Measurements from ENCODE around the gene MEIS3. TPM values are rescaled to one million over a fixed set of nuclear protein-coding genes. Genes with fewer than 3 reads are reported as not detected.
"Not testable (repeated sequence)": the region's sequence is repeated elsewhere in the genome, so short reads cannot be mapped to it uniquely, and the experiment has no call there.

Gene MEIS3
- total RNA-seq, 1 experiment from 2014 or later, result 1.3 TPM

DNA sequence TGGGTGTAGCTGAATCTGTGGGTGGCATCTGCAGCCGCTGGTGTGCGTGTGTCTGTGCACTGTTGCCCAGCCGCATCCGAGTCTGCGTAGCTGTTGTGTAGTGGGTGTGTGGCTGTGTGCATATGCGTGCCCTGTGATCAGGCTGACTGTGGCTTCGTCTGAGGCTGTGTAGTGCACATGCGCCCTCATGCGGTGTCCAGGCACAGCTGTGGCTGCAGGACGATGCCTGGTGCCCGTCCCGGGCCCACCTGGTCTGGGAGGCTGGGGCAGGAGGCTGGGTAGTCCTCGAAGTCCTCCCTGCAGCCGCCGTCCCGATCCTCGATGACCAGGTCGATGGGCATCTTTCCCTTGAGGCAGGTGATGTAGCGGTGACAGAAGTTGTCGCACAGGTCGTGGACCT, 4.9 kb downstream of the MEIS3 start:
- Histone ChIP-seq H3K4me2 (ENCODE audit: low read length) (no peak overlapping the region), H3K9ac (ENCODE audit: low read length) (no peak overlapping the region), H3K36me3 (ENCODE audit: low read depth, low read length) (no peaks in the 10 kb centered on the region), H3K4me1 (ENCODE audit: insufficient read depth, low read length) (no peaks in the 10 kb centered on the region), H3K27me3 (ENCODE audit: low read length) (peaks cover 20% of the 10 kb centered on the region), H3K4me3 (ENCODE audit: low read length) (no peak overlapping the region), H3F3A (ENCODE audit: low read length, unreplicated experiment) (no peaks in the 10 kb centered on the region), H3K79me2 (ENCODE audit: low read length) (no peaks in the 10 kb centered on the region), H3K9me3 (ENCODE audit: low read length) (no peaks in the 10 kb centered on the region), H3K27ac (ENCODE audit: low read length) (no peak overlapping the region), H4K20me1 (ENCODE audit: low read length) (no peaks in the 10 kb centered on the region), H3K9me2 (replicated peaks; ENCODE audit: low read length) (no peaks in the 10 kb centered on the region), H2AFZ (ENCODE audit: low read length) (no peak overlapping the region)
- TF ChIP-seq, protein P1, sequence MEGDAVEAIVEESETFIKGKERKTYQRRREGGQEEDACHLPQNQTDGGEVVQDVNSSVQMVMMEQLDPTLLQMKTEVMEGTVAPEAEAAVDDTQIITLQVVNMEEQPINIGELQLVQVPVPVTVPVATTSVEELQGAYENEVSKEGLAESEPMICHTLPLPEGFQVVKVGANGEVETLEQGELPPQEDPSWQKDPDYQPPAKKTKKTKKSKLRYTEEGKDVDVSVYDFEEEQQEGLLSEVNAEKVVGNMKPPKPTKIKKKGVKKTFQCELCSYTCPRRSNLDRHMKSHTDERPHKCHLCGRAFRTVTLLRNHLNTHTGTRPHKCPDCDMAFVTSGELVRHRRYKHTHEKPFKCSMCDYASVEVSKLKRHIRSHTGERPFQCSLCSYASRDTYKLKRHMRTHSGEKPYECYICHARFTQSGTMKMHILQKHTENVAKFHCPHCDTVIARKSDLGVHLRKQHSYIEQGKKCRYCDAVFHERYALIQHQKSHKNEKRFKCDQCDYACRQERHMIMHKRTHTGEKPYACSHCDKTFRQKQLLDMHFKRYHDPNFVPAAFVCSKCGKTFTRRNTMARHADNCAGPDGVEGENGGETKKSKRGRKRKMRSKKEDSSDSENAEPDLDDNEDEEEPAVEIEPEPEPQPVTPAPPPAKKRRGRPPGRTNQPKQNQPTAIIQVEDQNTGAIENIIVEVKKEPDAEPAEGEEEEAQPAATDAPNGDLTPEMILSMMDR (conservative IDR thresholded peaks at IDR 0.05; ENCODE audit: low read depth, low read length), result peak; percentile 55
- no peak for TF ChIP-seq EZH2phosphoT487 (IDR thresholded peaks at IDR 0.05; ENCODE audit: borderline replicate concordance, low read length)
- intact Hi-C loops (cut with micrococcal nuclease), result no loop called here
- ATAC-seq, result peak; percentile 93
- BruUV-seq (replicated peaks), result no TSS peak
- POLR2A ChIA-PET (ENCODE audit: unreplicated experiment), result no interaction called here
- CTCF ChIA-PET, result interaction anchor here (0.5 kb wide), 2 partner anchors 23 to 66 kb away, joined by 3 to 4 read pairs; partner anchors contain the start of gene DHX34
- DNase-seq, result peak; percentile 57

- Histone ChIP-seq H3K79me2 (ENCODE audit: low read length) (no peaks in the 10 kb centered on the region), H2AFZ (ENCODE audit: low read length) (no peak overlapping the region), H3K4me2 (ENCODE audit: low read length) (no peak overlapping the region), H3K4me1 (ENCODE audit: insufficient read depth, low read length) (no peaks in the 10 kb centered on the region), H3K9me2 (replicated peaks; ENCODE audit: low read length) (no peaks in the 10 kb centered on the region), H3K36me3 (ENCODE audit: low read depth, low read length) (no peaks in the 10 kb centered on the region), H4K20me1 (ENCODE audit: low read length) (no peaks in the 10 kb centered on the region), H3F3A (ENCODE audit: low read length, unreplicated experiment) (no peaks in the 10 kb centered on the region), H3K27ac (ENCODE audit: low read length) (no peak overlapping the region), H3K27me3 (ENCODE audit: low read length) (peaks cover 19% of the 10 kb centered on the region), H3K9me3 (ENCODE audit: low read length) (no peaks in the 10 kb centered on the region), H3K9ac (ENCODE audit: low read length) (no peak overlapping the region), H3K4me3 (ENCODE audit: low read length) (no peak overlapping the region)
- CTCF ChIA-PET, result interaction anchor here (0.5 kb wide), 1 partner anchor 22 kb away, joined by 3 read pairs; no protein-coding TSS in a partner anchor
- POLR2A ChIA-PET (ENCODE audit: unreplicated experiment), result no interaction called here
- no peak for DNase-seq
- intact Hi-C loops (cut with micrococcal nuclease), result no loop called here
- BruUV-seq (replicated peaks), result no TSS peak
- TF ChIP-seq, protein P1 (conservative IDR thresholded peaks at IDR 0.05; ENCODE audit: low read depth, low read length), result no peak
- TF ChIP-seq EZH2 (IDR thresholded peaks at IDR 0.05; ENCODE audit: low read length, unreplicated experiment) (no peak), EZH2phosphoT487 (IDR thresholded peaks at IDR 0.05; ENCODE audit: borderline replicate concordance, low read length) (no peak)
- no peak for ATAC-seq
Observed at GRCh38 chr19:47413941-47414340, 5.4 kb downstream of the MEIS3 start.

DNA sequence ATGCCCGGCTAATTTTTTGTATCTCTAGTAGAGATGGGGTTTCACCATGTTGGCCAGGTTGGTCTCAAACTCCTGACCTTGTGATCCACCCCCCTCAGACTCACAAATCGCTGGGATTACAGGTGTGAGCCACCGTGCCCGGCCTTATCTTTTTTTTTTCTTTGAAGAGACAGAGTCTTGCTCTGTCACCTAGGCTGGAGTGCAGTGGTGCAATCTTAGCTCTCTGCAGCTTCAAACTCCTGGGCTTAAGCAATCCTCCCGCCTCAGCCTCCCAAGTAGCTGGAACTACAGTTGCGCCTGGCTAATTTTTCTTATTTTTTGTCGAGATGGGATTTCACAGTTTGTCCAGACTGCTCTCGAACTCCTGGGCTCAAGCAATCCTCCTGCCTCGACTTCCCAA, 7.6 kb downstream of the MEIS3 start:
- H3K4me3 ChIP-seq (ENCODE audit: low read length); H2AFZ ChIP-seq (ENCODE audit: low read length); H3K9me3 ChIP-seq (ENCODE audit: low read length); H4K20me1 ChIP-seq (ENCODE audit: low read length); BruUV-seq (replicated peaks); H3K36me3 ChIP-seq (ENCODE audit: low read depth, low read length); CTCF ChIA-PET; H3K9me2 ChIP-seq (replicated peaks; ENCODE audit: low read length); H3K9ac ChIP-seq (ENCODE audit: low read length); H3K4me1 ChIP-seq (ENCODE audit: insufficient read depth, low read length); H3K4me2 ChIP-seq (ENCODE audit: low read length); intact Hi-C loops (cut with micrococcal nuclease); H3K79me2 ChIP-seq (ENCODE audit: low read length); ATAC-seq; H3F3A ChIP-seq (ENCODE audit: low read length, unreplicated experiment); H3K27me3 ChIP-seq (ENCODE audit: low read length); DNase-seq; POLR2A ChIA-PET (ENCODE audit: unreplicated experiment); H3K27ac ChIP-seq (ENCODE audit: low read length): not testable (repeated sequence)

Data from PC-3 (cell line).